HG03108 (cell line): ENCODE results near the gene ARL14EPL.

Experiments used
- ATAC-seq: cut with Tn5 transposase; IDR thresholded peaks from one replicate; pipeline ENCODE4 v1.9.1; 2021; ENCODE audit warnings: moderate library complexity; ENCODE audit not compliant: unreplicated experiment

The ARL14EPL gene

GRCh38 chr5:116032094-116032517 is at the start of gene ARL14EPL:
ARL14EPL (plus strand) TSS chr5:116032472; CDS start chr5:116051466, 18,994 bp downstream.
- peak; percentile 63 for ATAC-seq

GRCh38 chr5:115983519-115983918 is 48.8 kb upstream of the ARL14EPL start:
- no peak for ATAC-seq

GRCh38 chr5:115985802-115986757 is 46.2 kb upstream of the ARL14EPL start:
- no peak for ATAC-seq

GRCh38 chr5:115988002-115988401 is 44.3 kb upstream of the ARL14EPL start:
- no peak for ATAC-seq

- ATAC-seq = no peak
Measured at GRCh38 chr5:115992848-115993350, 39.4 kb upstream of the ARL14EPL start.

- ATAC-seq = no peak
Measured at GRCh38 chr5:115995351-115995750, 36.9 kb upstream of the ARL14EPL start.

- ATAC-seq = no peak
Measured at GRCh38 chr5:116002116-116002906, 30.0 kb upstream of the ARL14EPL start.

- no peak for ATAC-seq
Measured at GRCh38 chr5:116004248-116004647, 28.0 kb upstream of the ARL14EPL start.

GRCh38 chr5:116009806-116010205 is 22.5 kb upstream of the ARL14EPL start:
- no peak for ATAC-seq

GRCh38 chr5:116011046-116011445 is 21.2 kb upstream of the ARL14EPL start:
- no peak for ATAC-seq

- no peak for ATAC-seq
Measured at GRCh38 chr5:116013207-116013785, 19.0 kb upstream of the ARL14EPL start.

- no peak for ATAC-seq
Measured at GRCh38 chr5:116013936-116014335, 18.3 kb upstream of the ARL14EPL start.

GRCh38 chr5:116023619-116024018 is 8.7 kb upstream of the ARL14EPL start:
- no peak for ATAC-seq

GRCh38 chr5:116025866-116026265 is 6.4 kb upstream of the ARL14EPL start:
- ATAC-seq = no peak

GRCh38 chr5:116032991-116033390 is 719 bp downstream of the ARL14EPL start:
- ATAC-seq = peak; percentile 49

- ATAC-seq = no peak
Measured at GRCh38 chr5:116035123-116035522, 2.9 kb downstream of the ARL14EPL start.

GRCh38 chr5:116037236-116037822 is 5.1 kb downstream of the ARL14EPL start:
- ATAC-seq = no peak

- ATAC-seq = peak; percentile 80
Measured at GRCh38 chr5:116038817-116039216, 6.5 kb downstream of the ARL14EPL start.

GRCh38 chr5:116042375-116042774 is 10.1 kb downstream of the ARL14EPL start:
- no peak for ATAC-seq

- no peak for ATAC-seq
Measured at GRCh38 chr5:116044073-116044472, 11.8 kb downstream of the ARL14EPL start.

GRCh38 chr5:116045821-116046220 is 13.5 kb downstream of the ARL14EPL start:
- ATAC-seq = no peak
